Activated CD8-positive, alpha-beta memory T cell treated with anti-CD3 and anti-CD28 coated beads for 4 hours (primary cell): ENCODE measurements around the gene TEDC2.
"Not testable (repeated sequence)": the region's sequence is repeated elsewhere in the genome, so short reads cannot be mapped to it uniquely, and the experiment has no call there.

Source experiments
- DNase-seq, 2 donors: peaks; one replicate each; pipeline ENCODE4 v3.0.0-alpha.2; 2020; ENCODE audit warnings: low read depth in 2 of 2

The TEDC2 gene

GRCh38 chr16:2459647-2460390 is at the start of gene TEDC2:
TEDC2 (plus strand) TSS chr16:2460109; CDS start chr16:2460145, 36 bp downstream.
- DNase-seq = peak; percentile 93 to 94

DNA sequence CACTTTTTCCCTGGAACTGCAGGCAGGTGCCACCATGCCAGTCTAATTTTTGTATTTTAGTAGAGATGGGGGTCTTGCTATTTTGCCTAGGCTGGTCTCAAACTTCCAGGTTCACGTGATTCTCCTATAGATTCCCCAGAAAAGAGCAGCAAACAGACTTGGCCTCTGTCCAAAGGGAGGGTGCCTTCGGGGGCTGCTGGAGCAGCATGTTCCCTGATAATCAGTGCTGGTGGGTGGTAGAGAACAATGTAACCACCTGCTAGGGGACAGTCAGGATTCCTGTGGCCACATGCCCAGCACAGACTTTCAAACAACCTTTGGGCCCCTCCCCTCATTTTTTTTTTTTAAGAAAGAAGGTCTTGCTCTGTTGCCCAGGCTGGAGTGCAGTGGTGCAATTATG is 44.8 kb upstream of the TEDC2 start:
- no peak for DNase-seq

DNA sequence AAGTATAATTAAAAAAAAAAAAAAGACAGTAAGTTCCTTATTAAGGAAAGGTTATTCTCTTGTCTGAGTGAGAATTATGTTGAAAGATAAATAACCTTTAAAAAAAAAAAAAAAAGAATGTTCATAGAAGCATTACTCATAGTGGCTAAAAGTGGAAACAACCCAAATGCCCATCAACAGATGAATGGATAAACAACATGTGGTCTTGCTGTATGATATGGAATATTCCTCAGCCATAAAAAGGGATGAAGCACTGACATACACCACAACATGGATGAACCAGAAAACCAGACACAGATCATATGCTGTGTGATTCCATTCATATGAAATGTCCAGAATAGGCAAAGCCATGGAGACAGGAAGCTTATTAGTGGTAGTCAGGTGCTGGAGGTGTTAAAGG is 39.9 kb upstream of the TEDC2 start:
- DNase-seq = no peak

DNA sequence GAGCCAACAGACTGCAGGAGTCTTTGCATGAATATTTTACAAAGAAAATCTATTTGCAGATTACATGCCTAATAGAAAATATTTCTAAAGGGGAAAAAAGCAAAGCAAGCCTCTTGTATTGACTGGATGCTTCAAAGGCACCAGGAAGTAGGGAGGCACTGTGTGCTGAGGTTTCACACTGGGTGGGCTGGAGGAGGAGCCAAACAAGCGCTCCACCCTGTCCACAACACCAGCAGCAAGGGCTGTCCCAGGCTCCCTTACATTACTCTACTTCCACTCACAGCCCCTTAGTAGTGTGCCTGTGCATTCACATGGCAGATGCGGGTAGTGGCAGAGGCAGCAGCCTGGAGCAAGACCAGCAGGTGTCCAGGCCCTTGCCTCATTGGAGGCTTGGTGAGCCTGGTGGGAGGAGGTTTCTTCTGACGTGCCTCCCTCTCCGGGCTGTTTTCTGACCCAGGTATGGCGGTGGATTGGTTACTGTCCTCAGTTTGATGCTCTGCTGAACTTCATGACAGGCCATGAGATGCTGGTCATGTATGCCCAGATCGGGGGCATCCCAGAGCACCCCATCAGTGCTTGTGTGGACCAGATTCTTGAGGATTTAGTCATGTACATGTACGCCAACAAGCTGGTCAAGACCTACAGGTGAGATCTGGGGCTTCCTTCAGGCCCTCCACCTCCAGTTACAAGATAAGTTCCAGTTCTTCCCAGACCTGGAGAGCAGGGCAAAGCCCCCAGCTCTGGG is 37.6 kb upstream of the TEDC2 start:
- no peak for DNase-seq

- no peak for DNase-seq
Measured at GRCh38 chr16:2424061-2425007, 35.6 kb upstream of the TEDC2 start.

- no peak for DNase-seq
Measured at GRCh38 chr16:2425008-2425518, 34.8 kb upstream of the TEDC2 start.

GRCh38 chr16:2425825-2426430 is 34.0 kb upstream of the TEDC2 start:
- no peak for DNase-seq

GRCh38 chr16:2426941-2427361 is 33.0 kb upstream of the TEDC2 start:
- DNase-seq = no peak

- DNase-seq = no peak
Measured at GRCh38 chr16:2427526-2427925, 32.4 kb upstream of the TEDC2 start.

- no peak for DNase-seq
Measured at GRCh38 chr16:2428051-2428783, 31.7 kb upstream of the TEDC2 start.

DNA sequence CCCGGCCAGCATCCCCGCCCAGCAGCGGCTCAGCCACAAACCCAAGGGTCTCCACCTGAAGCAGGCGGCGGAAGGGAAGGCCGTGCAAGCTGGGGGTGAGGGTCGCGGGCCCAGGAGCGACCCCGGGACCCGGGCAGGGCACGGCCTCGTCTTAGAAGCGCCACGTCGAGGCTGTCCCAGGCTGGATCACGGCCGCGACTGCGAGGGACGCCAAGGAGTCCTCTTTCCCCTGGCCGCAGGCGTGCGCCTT is 31.2 kb upstream of the TEDC2 start:
- DNase-seq = no peak

DNA sequence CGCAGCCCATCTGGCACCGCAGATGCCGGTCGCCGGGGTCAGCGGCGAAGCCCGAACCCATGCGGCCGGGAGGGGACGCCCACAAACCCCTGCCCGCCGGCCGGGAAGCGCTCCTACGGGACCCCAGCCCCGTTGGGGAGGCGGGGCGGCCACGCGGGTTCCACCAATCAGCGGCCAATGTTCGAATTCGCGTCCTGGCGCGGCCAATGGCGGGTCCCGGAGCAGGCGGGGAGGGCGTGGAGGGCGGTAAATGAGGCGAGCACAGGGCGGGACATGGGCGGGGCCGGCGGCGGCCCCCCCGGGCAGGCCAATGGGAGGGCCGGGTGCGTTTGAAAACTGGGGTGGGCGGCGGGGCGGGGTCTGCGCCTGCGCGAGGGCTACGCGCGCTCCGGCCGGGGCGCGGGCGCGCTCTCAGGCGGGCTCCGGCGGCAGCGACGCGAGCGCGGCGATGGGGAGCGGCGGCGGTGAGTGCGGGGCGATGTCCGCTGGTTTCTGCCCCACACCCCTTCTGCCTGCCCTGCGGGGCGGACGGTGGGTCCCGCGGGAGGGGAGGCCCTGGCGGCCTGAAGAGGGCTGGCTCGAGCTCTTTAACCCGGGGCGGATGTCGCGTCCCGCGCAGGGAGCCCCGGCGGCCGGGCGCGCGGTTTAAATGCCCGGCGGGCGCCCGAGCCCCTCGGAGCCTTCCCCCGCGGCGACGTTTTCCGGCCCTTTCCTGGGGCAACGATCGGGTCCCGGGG is 30.7 kb upstream of the TEDC2 start, which contains the start of gene CCNF:
Gene CCNF (plus strand): TSS at position 414 of the 737 bp plus-strand sequence. CDS start 35 bp downstream, at position 449.
- DNase-seq = peak; percentile 94 to 98

- no peak for DNase-seq
Measured at GRCh38 chr16:2429771-2430663, 29.9 kb upstream of the TEDC2 start.

DNA sequence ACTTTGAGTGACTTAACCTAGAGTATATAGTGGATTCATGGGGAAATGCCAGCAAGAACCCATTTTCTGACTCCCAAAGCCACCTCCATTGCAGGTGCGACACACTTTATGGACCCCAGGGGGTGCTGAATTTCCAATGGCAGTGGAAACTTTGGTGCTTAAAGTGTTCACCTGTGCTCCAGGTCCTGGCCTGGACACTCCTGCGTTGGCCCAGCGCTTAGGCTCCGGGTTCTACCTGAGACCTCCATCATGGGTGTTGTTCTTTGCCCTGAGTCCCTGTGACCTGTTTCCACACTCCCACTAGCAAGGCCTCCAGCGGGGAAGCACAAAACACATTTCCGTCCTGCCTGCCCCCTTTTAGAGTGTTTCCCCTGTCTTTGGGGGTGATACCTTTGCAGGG is 27.6 kb upstream of the TEDC2 start:
- no peak for DNase-seq

GRCh38 chr16:2432801-2433505 is 27.0 kb upstream of the TEDC2 start:
- no peak for DNase-seq

GRCh38 chr16:2435236-2435635 is 24.7 kb upstream of the TEDC2 start:
- DNase-seq = not testable (repeated sequence)

DNA sequence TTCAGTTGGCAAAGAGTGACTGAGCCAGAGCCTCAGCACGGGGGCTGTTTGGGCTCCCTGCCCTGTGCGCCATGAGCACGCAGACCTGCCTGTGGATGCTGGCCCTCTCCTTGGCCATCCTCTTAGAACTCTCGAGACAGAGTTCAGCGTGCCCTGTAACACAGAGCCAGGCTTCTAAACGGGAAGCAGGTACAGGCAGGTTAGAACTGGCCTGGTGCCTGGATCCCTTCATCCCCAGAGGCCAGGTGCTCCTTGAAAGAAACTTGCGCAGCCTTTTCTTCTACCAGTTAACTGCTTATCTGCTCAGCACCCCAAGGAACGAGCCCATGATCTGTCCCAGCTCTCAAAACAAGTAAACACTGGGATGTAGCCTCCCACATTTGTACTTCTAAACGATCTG is 23.8 kb upstream of the TEDC2 start:
- DNase-seq = no peak

- no peak for DNase-seq
Measured at GRCh38 chr16:2437032-2437790, 22.7 kb upstream of the TEDC2 start.
